ENCODE data around the gene STX17. TPM values are rescaled to one million over a fixed set of nuclear protein-coding genes. Genes with fewer than 3 reads are reported as not detected.

The STX17 gene
- total RNA-seq, 1 donor from 2014 or later = 52.3 TPM

DNA sequence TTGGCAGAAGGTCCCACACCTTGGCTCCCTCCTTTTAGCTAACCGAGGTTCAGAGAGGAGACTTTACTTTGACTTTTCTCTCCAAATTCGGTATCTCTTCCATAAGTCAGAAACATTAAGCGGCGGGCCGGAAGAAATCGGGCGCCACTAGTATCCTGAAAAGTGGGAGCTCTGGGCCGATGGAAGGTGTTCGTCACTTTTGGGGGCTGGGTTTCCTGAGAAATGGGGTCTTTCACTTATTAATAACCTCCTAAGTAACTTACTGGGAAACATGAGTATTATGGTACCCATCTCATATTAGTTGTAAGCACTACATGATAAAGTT is 716 bp downstream of the STX17 start:
- Mint-ChIP-seq H3K36me3 (peaks cover 8% of the 10 kb centered on the region), H3K27ac (peak overlapping the region; percentile 99), H3K27me3 (ENCODE audit: low read depth) (peaks cover 4% of the 10 kb centered on the region), H3K4me1 (peaks cover 23% of the 10 kb centered on the region), H3K9me3 (no peaks in the 10 kb centered on the region), H3K4me3 (peak overlapping the region; percentile 98)
- TF ChIP-seq, protein P1, sequence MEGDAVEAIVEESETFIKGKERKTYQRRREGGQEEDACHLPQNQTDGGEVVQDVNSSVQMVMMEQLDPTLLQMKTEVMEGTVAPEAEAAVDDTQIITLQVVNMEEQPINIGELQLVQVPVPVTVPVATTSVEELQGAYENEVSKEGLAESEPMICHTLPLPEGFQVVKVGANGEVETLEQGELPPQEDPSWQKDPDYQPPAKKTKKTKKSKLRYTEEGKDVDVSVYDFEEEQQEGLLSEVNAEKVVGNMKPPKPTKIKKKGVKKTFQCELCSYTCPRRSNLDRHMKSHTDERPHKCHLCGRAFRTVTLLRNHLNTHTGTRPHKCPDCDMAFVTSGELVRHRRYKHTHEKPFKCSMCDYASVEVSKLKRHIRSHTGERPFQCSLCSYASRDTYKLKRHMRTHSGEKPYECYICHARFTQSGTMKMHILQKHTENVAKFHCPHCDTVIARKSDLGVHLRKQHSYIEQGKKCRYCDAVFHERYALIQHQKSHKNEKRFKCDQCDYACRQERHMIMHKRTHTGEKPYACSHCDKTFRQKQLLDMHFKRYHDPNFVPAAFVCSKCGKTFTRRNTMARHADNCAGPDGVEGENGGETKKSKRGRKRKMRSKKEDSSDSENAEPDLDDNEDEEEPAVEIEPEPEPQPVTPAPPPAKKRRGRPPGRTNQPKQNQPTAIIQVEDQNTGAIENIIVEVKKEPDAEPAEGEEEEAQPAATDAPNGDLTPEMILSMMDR (IDR thresholded peaks at IDR 0.05; ENCODE audit: unreplicated experiment) = no peak
- DNase-seq (ENCODE audit: low spot score in 2 of 2, unreplicated experiment in 2 of 2) = no peak

DNA sequence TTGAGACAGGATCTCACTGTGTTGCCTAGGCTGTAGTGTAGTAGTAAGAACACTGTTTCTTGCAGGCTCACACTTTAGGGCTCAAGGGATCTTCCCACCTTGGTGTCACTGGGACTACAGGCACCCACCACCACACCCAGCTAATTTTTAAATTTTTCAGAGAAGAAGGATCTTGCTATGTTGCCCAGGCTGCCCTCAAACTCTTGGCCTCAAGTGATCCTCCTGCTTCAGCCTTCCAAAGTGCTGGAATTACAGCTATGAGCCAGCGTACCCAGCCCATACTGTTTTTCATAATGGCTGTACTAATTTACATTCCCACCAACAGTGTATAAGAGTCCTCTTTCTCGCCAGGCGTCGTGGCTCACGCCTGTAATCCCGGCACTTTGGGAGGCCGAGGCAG is 5.1 kb downstream of the STX17 start:
- no peak overlapping the region for H3K4me3 Mint-ChIP-seq
- peaks cover 23% of the 10 kb centered on the region for H3K4me1 Mint-ChIP-seq
- H3K27ac Mint-ChIP-seq = no peak overlapping the region
- no peaks in the 10 kb centered on the region for H3K27me3 Mint-ChIP-seq (ENCODE audit: low read depth)
- DNase-seq (ENCODE audit: low spot score in 2 of 2, unreplicated experiment in 2 of 2) = no peak
- H3K36me3 Mint-ChIP-seq = peaks cover 30% of the 10 kb centered on the region
- TF ChIP-seq, protein P1 (IDR thresholded peaks at IDR 0.05; ENCODE audit: unreplicated experiment) = no peak
- H3K9me3 Mint-ChIP-seq = no peaks in the 10 kb centered on the region

DNA sequence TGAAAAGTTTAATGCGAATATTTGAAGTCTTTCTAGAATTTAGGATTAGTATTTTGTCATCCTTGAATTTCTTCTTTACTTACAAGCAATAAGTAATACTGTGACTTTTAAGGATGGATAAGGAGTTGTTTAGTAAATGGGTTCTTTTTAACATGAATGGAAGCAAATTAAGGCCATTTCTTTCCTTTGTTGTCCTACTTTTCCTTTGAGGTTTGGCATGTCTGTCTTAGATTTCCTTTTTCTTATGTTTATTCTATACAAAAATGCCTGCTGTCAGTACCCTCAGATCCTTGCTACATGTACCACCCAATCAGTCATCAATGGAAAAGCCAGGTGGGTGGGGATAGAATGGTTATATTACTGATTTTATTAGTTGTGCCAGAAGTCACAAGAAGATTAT is 10.2 kb downstream of the STX17 start:
- no peak overlapping the region for H3K4me3 Mint-ChIP-seq
- peaks cover 55% of the 10 kb centered on the region for H3K36me3 Mint-ChIP-seq
- H3K27ac Mint-ChIP-seq = no peak overlapping the region
- peaks cover 5% of the 10 kb centered on the region for H3K9me3 Mint-ChIP-seq
- no peaks in the 10 kb centered on the region for H3K27me3 Mint-ChIP-seq (ENCODE audit: low read depth)
- H3K4me1 Mint-ChIP-seq = peaks cover 3% of the 10 kb centered on the region
- TF ChIP-seq, protein P1 (IDR thresholded peaks at IDR 0.05; ENCODE audit: unreplicated experiment) = no peak
- no peak for DNase-seq (ENCODE audit: low spot score in 2 of 2, unreplicated experiment in 2 of 2)

DNA sequence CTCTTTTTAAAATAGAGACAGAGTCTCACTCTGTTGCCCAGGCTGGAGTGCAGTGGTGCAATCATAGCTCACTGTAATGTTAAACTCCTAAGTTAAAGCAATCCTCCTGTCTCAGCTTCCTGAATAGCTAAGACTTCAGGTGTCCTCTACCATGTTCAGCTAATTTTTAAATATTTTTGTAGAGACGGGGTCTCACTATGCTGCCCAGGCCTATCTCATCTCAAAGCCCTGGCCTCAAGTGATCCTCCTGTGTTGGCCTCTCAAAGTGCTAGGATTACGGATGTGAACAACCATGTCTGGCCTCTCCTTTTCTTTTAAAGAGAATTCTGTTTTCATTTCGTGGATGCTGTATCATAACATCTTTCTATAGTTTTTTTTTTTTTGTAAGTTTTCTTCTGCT is 11.7 kb downstream of the STX17 start:
- H3K4me1 Mint-ChIP-seq = no peaks in the 10 kb centered on the region
- no peaks in the 10 kb centered on the region for H3K27me3 Mint-ChIP-seq (ENCODE audit: low read depth)
- H3K27ac Mint-ChIP-seq = no peak overlapping the region
- H3K9me3 Mint-ChIP-seq = peaks cover 14% of the 10 kb centered on the region
- DNase-seq (ENCODE audit: low spot score in 2 of 2, unreplicated experiment in 2 of 2) = no peak
- peaks cover 60% of the 10 kb centered on the region for H3K36me3 Mint-ChIP-seq
- TF ChIP-seq, protein P1 (IDR thresholded peaks at IDR 0.05; ENCODE audit: unreplicated experiment) = no peak
- no peak overlapping the region for H3K4me3 Mint-ChIP-seq

DNA sequence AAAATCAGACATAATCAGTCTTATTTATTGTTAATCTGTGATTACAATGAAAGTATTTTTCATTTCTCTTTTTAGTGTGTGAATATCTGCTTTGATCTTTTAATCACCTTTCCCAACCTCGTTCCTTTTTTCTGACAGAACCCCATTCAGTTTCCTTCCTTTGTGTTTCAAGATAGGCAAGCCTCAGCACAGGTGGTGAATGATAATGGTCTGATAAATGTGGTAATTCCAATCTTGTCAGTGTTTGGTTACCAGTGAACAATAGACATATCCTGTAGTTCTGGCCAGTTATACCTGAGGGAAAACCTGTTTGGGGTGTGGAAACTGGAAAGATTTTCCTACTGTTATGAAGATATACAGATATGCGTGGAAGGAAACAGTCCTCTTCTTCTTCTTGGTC is 13.5 kb downstream of the STX17 start:
- Mint-ChIP-seq H3K4me1 (no peaks in the 10 kb centered on the region), H3K27me3 (ENCODE audit: low read depth) (no peaks in the 10 kb centered on the region), H3K9me3 (peaks cover 31% of the 10 kb centered on the region), H3K4me3 (no peak overlapping the region), H3K27ac (no peak overlapping the region), H3K36me3 (peaks cover 72% of the 10 kb centered on the region)
- TF ChIP-seq, protein P1 (IDR thresholded peaks at IDR 0.05; ENCODE audit: unreplicated experiment) = no peak
- no peak for DNase-seq (ENCODE audit: low spot score in 2 of 2, unreplicated experiment in 2 of 2)
